ENCODE results near the gene VANGL1.

DNA sequence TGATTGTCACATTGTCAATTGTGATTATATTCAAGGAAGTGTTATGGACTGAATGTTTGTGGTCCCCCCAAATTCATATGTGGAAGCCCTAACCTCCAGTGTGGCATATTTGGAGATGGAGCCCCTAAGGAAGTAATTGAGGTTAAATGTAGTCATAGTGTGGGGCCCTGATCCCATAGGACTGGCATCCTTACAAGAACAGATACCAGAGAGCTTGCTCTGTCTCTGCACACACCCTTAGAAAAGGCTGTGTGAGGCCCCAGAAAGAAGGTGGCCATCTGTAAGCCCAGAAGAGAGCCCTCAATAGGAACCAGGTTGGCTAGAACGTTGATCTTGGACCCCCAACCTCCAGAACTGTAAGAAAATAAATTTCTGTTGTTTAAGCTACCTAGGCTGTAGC lies 28.1 kb downstream of the VANGL1 start:
- TF ChIP-seq, protein P1, sequence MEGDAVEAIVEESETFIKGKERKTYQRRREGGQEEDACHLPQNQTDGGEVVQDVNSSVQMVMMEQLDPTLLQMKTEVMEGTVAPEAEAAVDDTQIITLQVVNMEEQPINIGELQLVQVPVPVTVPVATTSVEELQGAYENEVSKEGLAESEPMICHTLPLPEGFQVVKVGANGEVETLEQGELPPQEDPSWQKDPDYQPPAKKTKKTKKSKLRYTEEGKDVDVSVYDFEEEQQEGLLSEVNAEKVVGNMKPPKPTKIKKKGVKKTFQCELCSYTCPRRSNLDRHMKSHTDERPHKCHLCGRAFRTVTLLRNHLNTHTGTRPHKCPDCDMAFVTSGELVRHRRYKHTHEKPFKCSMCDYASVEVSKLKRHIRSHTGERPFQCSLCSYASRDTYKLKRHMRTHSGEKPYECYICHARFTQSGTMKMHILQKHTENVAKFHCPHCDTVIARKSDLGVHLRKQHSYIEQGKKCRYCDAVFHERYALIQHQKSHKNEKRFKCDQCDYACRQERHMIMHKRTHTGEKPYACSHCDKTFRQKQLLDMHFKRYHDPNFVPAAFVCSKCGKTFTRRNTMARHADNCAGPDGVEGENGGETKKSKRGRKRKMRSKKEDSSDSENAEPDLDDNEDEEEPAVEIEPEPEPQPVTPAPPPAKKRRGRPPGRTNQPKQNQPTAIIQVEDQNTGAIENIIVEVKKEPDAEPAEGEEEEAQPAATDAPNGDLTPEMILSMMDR (IDR thresholded peaks at IDR 0.05): no peak
- no peak for TF ChIP-seq POLR2A (IDR thresholded peaks at IDR 0.05)

Data from adrenal gland (tissue), 5 donors.